ENCODE measurements around the gene RPL10A.

RPL10A gene

GRCh38 chr6:35449287-35449881, 18.8 kb upstream of the RPL10A start:
- peak; percentile 33 for DNase-seq

DNA sequence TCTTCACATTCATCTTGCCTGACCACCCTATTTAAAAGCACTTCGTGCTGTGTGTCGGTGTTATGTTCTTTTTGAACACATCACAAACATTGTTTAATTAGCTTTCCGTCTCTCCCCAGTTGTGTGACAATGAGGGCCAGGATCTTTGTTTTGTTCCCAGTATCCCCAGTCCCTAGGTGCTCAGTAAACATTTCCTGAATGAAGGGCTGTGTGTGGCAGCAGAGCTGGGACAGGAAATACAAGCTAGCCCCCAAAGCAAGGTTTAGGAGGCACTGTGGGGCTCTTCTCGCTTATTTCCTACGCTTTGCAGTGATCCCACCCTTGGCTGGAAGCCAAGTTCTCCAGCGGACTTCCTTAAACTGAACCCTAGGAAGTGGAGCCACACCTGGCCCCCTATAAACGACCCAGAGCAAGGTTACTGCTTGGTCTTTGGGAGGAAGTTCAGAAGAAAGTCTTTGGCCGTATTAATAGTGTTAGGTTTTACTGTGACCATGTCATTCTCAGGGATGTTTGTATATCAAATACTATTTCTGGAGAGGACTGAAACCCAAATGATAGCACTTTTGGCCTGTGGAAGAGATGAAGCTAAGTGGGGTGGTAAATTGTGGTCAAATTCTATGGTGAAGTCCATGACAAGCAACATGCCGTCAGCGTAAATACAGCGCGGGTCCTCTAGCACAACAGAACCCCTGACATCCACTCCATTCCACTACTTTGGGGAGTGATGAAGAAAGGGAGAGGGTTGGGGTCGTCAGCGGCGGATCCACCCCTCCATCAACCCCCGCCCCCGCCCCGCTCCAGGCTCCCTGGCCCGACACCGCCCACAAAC, 16.6 kb upstream of the RPL10A start:
- no peak for DNase-seq

DNA sequence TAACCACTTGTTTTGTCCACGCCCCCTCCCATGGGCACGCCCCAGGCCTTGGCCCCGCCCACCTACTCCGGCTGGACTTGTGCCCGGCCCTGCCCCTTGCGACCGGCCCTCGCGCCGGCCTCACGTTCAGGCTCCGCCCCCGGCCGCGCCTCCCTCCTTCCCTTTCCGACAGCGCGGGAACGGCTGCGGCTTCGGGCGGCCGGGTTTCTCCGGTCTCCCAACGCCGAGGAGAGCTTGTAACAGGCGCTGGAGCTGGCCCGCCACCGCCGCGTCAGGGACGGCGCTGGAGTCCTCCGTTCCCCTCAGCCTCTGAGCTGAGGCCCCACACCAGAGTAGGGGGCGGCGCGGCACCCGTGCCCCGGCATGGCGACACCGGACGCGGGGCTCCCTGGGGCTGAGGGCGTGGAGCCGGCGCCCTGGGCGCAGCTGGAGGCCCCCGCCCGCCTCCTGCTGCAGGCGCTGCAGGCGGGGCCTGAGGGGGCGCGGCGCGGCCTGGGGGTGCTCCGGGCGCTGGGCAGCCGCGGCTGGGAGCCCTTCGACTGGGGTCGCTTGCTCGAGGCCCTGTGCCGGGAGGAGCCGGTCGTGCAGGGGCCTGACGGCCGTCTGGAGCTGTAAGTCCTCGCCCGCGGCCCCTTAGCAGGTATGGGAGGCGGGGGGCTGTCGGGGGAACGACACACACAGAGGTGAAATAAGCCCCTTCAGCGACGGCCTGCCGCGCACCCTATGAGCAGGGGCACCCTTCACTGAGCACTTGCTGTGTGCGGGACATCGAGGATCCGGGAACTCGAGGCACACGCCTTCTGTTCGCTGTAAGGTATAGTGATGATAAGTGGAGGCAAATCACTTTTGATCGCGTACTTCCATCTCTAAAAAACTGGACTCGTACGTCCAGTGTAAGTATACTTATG, 15.8 kb upstream of the RPL10A start, which contains the start of gene FANCE:
Gene FANCE, plus strand, starts transcription at position 156 of the 908 bp plus-strand sequence. Its CDS starts 208 bp downstream, at position 364.
- DNase-seq, result peak; percentile 89

GRCh38 chr6:35453236-35453635, 15.0 kb upstream of the RPL10A start:
- DNase-seq, result no peak

DNA sequence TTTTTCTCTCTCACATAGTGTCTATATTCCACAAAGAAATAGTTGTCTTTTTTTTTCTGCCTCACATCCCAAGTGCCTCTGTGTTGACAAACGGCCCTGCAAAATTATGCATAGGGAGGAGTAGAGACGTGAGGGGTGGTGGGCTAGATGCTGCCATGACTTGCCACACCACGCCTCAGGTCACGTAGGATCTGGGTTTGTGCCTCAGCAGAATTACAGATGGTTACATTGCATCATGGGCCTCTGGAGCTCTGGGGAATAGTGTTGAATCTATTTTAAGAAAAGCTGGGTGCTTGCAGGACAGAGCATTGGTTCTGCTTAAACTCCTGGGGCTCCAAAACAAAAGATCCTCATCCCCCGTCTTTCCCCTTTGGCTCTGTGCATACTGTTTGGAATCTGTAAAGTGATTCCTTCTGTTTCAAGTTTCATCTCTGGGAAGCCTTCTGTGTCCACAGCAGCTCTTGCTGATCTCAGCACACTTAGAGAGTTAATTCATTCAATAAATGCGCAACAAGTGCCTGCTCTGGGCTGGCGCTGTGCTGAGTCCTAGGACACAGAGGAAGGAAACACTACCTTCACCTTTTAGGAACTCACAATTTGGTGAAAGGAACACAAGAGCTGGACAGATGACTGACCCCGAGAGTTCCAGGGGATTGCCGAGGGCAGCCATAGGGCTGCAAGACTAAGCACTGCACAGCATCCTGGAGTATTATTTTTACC, 13.7 kb upstream of the RPL10A start:
- no peak for DNase-seq

- DNase-seq, result no peak
Observed at GRCh38 chr6:35457907-35458306, 10.3 kb upstream of the RPL10A start.

- no peak for DNase-seq
Observed at GRCh38 chr6:35461270-35461669, 6.9 kb upstream of the RPL10A start.

GRCh38 chr6:35463292-35463691, 4.9 kb upstream of the RPL10A start:
- DNase-seq, result no peak

- DNase-seq, result no peak
Observed at GRCh38 chr6:35465646-35466045, 2.6 kb upstream of the RPL10A start.

- DNase-seq, result no peak
Observed at GRCh38 chr6:35468980-35469750, 964 bp downstream of the RPL10A start.

GRCh38 chr6:35469751-35470662, 1.8 kb downstream of the RPL10A start:
- no peak for DNase-seq

DNA sequence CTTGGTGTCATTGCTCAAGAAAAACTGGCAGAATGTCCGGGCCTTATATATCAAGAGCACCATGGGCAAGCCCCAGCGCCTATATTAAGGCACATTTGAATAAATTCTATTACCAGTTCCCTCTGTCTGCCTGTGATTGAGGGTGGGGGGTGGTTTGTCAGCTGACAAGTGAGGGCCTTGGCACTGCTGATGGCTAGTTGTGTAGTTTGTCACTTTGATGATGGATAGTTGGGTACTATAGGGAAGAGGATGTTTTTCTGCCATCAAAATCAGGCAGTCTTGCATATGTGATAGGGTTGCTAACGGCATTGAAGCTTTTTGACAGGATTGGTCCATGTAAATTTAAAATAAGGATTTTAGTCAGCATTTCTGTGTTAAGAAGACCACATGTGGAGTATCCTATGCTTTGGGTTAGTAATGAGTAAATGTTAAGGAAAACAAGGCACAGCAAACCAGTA, 2.5 kb downstream of the RPL10A start:
- DNase-seq, result no peak

GRCh38 chr6:35471836-35472345, 3.7 kb downstream of the RPL10A start:
- no peak for DNase-seq

DNA sequence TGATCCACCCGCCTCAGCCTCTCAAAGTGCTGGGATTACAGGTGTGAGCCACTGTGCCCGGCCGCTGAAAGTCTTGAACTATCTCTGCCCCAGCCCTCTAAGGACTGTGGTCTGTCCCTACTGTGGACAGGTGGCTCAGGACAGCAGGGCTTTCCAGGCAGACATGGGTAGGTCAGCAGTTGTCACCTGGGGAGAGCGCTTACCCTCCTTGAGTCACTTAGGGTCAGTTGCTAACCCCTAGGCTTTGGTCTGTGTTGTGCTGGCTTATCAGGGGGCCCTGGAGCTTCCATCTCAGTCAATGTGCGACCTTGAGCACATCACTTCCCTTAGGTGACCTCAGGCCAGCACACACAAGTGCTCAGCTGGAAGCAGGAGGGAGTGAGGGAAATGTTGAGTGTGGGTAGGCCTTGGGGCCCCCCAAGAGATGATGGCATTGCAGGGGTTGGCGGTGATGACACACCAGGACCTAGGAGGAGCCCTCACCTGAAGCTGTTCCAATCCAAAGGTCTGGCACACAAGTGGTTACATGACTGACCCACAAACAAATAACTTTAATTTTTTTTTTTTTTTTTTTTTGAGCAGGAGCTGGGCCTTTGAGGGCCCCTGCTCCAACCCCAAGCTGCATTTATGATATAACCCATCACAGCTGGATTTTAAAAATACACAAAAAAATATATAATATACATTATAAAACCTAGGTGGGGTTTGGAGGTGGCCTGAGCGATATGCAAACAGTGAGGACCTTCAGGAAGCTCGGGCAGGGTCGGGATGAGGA, 5.1 kb downstream of the RPL10A start:
- no peak for DNase-seq

GRCh38 chr6:35473850-35474130, 5.6 kb downstream of the RPL10A start:
- no peak for DNase-seq

DNA sequence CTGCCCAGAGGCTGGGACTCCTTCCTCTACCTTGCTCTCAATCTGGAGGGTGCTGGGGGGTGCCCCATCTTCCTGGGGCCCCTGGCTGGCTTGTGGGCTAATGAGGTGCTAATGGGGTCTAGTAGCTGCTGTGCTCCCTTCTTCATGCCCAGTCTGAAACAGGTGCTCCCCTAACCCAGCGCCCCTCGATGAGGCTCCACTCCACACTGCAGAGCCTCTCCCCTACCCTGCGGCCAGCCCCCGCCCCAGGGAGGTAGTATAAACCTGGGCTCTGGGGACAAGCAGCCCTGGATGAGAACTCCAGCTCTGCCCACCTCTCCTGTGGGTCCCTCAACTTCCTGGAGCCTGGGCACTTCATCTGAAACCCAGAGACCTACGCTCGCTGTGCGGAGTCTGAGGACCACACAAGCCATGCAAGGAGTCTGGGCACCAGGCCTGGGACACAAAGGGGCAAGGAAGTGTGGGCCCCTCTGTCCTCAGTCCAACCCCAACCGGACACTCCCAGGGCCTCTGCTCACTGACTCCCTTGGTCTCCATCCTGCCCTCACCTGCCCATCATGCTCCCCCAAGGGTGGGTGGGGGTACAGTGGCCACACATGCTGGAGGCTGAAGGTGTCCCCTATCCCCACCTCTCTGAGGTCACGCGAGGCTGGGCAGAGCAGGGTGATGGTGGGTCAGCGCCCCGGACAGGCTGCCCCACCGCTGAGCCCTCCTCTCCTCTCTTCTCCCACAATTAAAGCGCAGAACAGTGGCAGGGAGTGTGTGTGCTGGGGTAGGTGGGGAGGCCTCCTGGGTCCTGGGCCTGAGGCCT, 6.1 kb downstream of the RPL10A start:
- DNase-seq, result no peak

DNA sequence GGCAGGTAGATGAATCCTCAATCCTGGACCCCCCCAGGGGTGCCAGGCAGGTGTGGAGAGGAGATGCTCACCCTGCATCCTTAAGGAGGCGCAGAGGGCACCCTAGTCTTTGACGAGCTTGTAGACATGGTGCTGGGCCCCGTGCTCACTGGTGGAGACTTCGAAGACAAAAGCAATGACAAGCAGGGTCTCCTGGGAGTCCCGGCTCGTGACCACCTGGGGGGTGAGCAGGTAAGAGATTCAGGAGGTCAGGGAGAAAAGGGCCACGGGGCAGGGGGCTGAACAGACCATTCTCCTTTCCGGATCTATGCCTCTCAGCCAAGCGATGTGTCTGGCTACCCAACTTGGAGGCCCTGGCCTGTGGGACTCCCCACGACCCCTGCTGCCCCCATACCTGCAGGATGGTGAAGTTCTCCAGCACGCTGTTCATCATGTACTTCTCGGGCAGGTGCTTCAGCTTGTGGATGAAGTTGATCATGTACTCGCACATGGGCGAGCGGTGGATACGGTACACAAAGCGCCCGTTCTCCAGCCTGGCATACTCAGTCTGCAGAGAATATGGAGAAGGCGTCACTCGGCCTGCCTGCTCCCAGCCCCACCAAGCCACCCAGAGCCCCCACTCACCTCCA, 6.9 kb downstream of the RPL10A start:
- no peak for DNase-seq

DNA sequence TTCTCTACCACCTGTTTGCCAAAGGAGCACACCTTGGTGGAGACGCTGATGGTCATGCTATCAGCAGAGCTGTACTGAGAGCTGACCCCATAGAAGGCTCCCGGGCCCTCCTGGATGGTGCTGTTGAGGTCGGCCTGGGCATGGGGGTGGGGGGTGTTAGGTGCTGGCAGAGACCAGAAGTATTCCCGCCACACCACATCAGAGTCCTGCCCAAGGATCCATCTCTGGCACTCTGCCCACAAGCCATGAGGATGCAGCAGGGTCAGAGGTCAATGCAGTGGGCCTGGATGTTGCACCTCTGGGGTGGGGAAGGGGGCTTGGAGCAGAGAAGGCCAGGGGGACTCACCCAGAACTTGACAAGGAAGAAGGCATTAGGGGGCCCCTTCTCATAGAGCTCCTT, 7.4 kb downstream of the RPL10A start:
- DNase-seq, result no peak

- no peak for DNase-seq
Observed at GRCh38 chr6:35476004-35476403, 7.8 kb downstream of the RPL10A start.

All from activated gamma-delta T cell treated with Interleukin-2 at 50 U/mL for 16 hours (primary cell).